Endothelial cell of umbilical vein (primary cell): ENCODE results near the gene SLC24A1. TPM values are rescaled to one million over a fixed set of nuclear protein-coding genes. Genes with fewer than 3 reads are reported as not detected.

Source experiments
- BruUV-seq: library from RNA; stranded (reverse); fragments of 400-500 nt; replicated peaks from 2 replicates; lab custom pipeline; 2021; lab: Mats Ljungman, UMichigan
- CTCF ChIA-PET: fragments of 300-600, 350-600 bp; sonication (Branson Sonifier 250); formaldehyde crosslinking; loops from one replicate; lab custom pipeline; 2021; ENCODE audit warnings: antibody characterized with exemption, inconsistent platforms; lab: Charles Lee
- POLR2A ChIA-PET: fragments of 300-600, 350-600 bp; sonication (Branson Sonifier 250); formaldehyde crosslinking; loops from one replicate; lab custom pipeline; 2021; ENCODE audit warnings: antibody characterized with exemption, inconsistent platforms; lab: Charles Lee
- DNase-seq: peaks from one replicate; pipeline ENCODE4 v3.0.0-alpha.2; 2011; ENCODE audit warnings: low read depth, low spot score
- FAIRE-seq: peaks from 2 replicates; lab custom pipeline; 2011; peaks lifted over from hg19 to GRCh38; lab: Jason Lieb, UNC
- H2AFZ ChIP-seq: 2 replicates; pipeline ENCODE4 v1.6.0; 2012; ENCODE audit warnings: low read depth, low read length, control low read depth, inconsistent platforms
- H3K27ac ChIP-seq: 2 replicates; pipeline ENCODE4 v1.5.1; 2011; ENCODE audit warnings: low read depth, mild to moderate bottlenecking, control low read depth, low read length, moderate library complexity; ENCODE audit not compliant: insufficient read depth
- H3K27me3 ChIP-seq, 2 experiments: 2 replicates each; pipeline versions ENCODE4 v1.6.0 to v1.6.1; 2011; ENCODE audit warnings: low read length in 2 of 2, mixed read lengths in 1 of 2; ENCODE audit not compliant: control insufficient read depth in 2 of 2, insufficient read depth in 2 of 2
- H3K36me3 ChIP-seq, 2 experiments: 2 replicates in 1 of 2; 3 replicates in 1 of 2; pipeline ENCODE4 v1.5.1; 2011; ENCODE audit warnings: low read length in 2 of 2, mild to moderate bottlenecking in 1 of 2, moderate library complexity in 1 of 2; ENCODE audit not compliant: control insufficient read depth in 2 of 2, insufficient read depth in 2 of 2; ENCODE audit errors: extremely low read depth in 1 of 2
- H3K4me1 ChIP-seq: 3 replicates; pipeline ENCODE4 v1.5.1; 2011; ENCODE audit warnings: mild to moderate bottlenecking, low read length; ENCODE audit not compliant: control insufficient read depth, insufficient read depth; ENCODE audit errors: extremely low read depth
- H3K4me2 ChIP-seq: 2 replicates; pipeline ENCODE4 v1.6.1; 2011; ENCODE audit warnings: low read length, control low read depth, mixed read lengths; ENCODE audit not compliant: insufficient read depth
- H3K4me3 ChIP-seq, 3 experiments: fragments of 200-600 bp in 1 of 3; sonication (generic), shearing (Covaris generic) in 1 of 3; replicated peaks in 1 of 3; 2 replicates each; pipeline ENCODE4 v1.5.1; 2011 to 2016; ENCODE audit warnings: control low read depth in 3 of 3, low read length in 3 of 3, mild to moderate bottlenecking in 2 of 3, inconsistent platforms in 1 of 3, low read depth in 1 of 3, moderate library complexity in 1 of 3; ENCODE audit not compliant: insufficient read depth in 1 of 3
- H3K79me2 ChIP-seq: 2 replicates; pipeline ENCODE4 v1.6.0; 2012; ENCODE audit warnings: low read length, inconsistent platforms; ENCODE audit not compliant: control insufficient read depth, insufficient read depth
- H3K9ac ChIP-seq: replicated peaks from 2 replicates; pipeline ENCODE3; 2011; ENCODE audit warnings: low read length, control low read depth; ENCODE audit not compliant: insufficient read depth; ENCODE audit errors: extremely low read depth
- H3K9me1 ChIP-seq: replicated peaks from 3 replicates; pipeline ENCODE4 v1.6.0; 2011; ENCODE audit warnings: mild to moderate bottlenecking, low read length; ENCODE audit not compliant: control insufficient read depth, insufficient read depth; ENCODE audit errors: extremely low read depth
- H3K9me3 ChIP-seq: replicated peaks from 2 replicates; pipeline ENCODE4 v1.5.1; 2012; ENCODE audit warnings: low read length, inconsistent platforms; ENCODE audit not compliant: control insufficient read depth, insufficient read depth
- H4K20me1 ChIP-seq: replicated peaks from 2 replicates; pipeline ENCODE3; 2011; ENCODE audit warnings: mild to moderate bottlenecking, low read length; ENCODE audit not compliant: control insufficient read depth, insufficient read depth; ENCODE audit errors: extremely low read depth
- EZH2 ChIP-seq: IDR thresholded peaks from 2 replicates; pipeline ENCODE4 v1.6.1; 2012; ENCODE audit warnings: borderline replicate concordance, low read depth, mild to moderate bottlenecking, moderate library complexity, low read length, inconsistent platforms; ENCODE audit not compliant: severe bottlenecking
- FOS ChIP-seq: IDR thresholded peaks from 2 replicates; pipeline ENCODE4 v1.6.1; 2011; ENCODE audit warnings: mild to moderate bottlenecking, low read length, moderate library complexity, borderline replicate concordance; ENCODE audit not compliant: insufficient read depth
- GATA2 ChIP-seq: IDR thresholded peaks from 2 replicates; pipeline ENCODE4 v1.7.0; 2011; ENCODE audit warnings: low read depth, mild to moderate bottlenecking, moderate library complexity, mixed read lengths, low read length; ENCODE audit not compliant: insufficient read length, insufficient read depth
- JUN ChIP-seq: IDR thresholded peaks from 2 replicates; pipeline ENCODE4 v1.6.1; 2011; ENCODE audit warnings: borderline replicate concordance, low read depth; ENCODE audit not compliant: insufficient read length, insufficient read depth
- MYC ChIP-seq: IDR thresholded peaks from one replicate; pipeline ENCODE4 v1.6.1; 2011; ENCODE audit warnings: mild to moderate bottlenecking, low read depth, low read length
- POLR2A ChIP-seq: IDR thresholded peaks from 2 replicates; pipeline ENCODE4 v1.6.1; 2012; ENCODE audit warnings: low read depth, mild to moderate bottlenecking, control low read depth, low read length
- POLR2AphosphoS5 ChIP-seq: IDR thresholded peaks from 2 replicates; pipeline ENCODE4 v1.6.1; 2012; ENCODE audit warnings: low read depth, mild to moderate bottlenecking, control low read depth, low read length, moderate library complexity; ENCODE audit not compliant: insufficient read depth
- dilution Hi-C: fragments of 300-500 bp; cut with MboI; formaldehyde crosslinking; loops from one replicate; pipeline ENCODE4 v1.15.0; 2019; ENCODE audit warnings: low sequenced_read_pairs; ENCODE audit not compliant: extremely low pct_ligation_motif_present
- intact Hi-C: fragments of 100-400 bp; cut with micrococcal nuclease; formaldehyde crosslinking; loops from one replicate; pipeline ENCODE4 v1.10.0; 2022
- polyA plus RNA-seq, 4 experiments: library from polyadenylated mRNA; depleted of rRNA in 3 of 4; stranded (reverse) in 3 of 4; unstranded in 1 of 4; fragments of >200 nt; gene quantifications; 2 replicates each; pipeline versions ENCODE4 v1.2.1 to v1.2.3, GENCODE V29; 2011 to 2012; ENCODE audit warnings: missing spikeins in 1 of 4
- total RNA-seq: library from RNA; stranded (reverse); gene quantifications from 2 replicates; pipeline ENCODE4 v1.2.3, GENCODE V29; 2021
- TF ChIP-seq, protein P1 (sequence below), 2 donors: IDR thresholded peaks; 1 replicate in 1 of 2; 2 replicates in 1 of 2; pipeline ENCODE4 v1.5.1; 2011; ENCODE audit warnings: low read length in 2 of 2, mild to moderate bottlenecking in 2 of 2, moderate library complexity in 2 of 2, control low read depth in 1 of 2, inconsistent platforms in 1 of 2, low read depth in 1 of 2; ENCODE audit not compliant: insufficient read depth in 1 of 2; ENCODE audit errors: extremely low read depth in 1 of 2
- TF ChIP-seq, protein P2 (sequence below): IDR thresholded peaks from 2 replicates; pipeline ENCODE4 v1.6.1; 2011; ENCODE audit not compliant: insufficient read depth, insufficient read length

Gene SLC24A1
- total and polyA plus RNA-seq, 2 donors (not counting 3 experiments of a cell fraction or from before 2014, with no cell fraction given) = 3.6 to 7.3 TPM

DNA sequence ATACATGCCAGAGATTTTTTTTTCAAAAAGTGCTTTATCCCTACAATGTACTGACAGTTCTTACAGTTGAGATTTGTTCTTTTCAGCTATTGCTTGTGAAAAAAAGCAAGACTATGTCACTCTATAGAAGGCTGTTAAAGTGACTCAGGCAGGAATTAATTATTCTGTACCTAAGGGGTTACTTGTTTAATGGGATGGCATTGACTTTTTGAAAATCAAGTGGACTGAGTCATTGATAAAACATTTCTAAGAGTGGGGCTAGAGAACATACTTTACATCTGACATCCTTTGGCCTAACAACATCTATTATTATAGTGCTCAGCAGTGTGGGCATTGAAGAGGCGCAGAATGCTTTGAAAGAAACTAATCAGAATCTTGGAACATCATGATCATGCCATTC is 45.1 kb upstream of the SLC24A1 start:
- dilution Hi-C loops (no loop called here), intact Hi-C loops (loop anchor here (1.0 kb wide), 1 partner anchor 59 kb away; the partner anchor contains the start of gene DPP8)
- FAIRE-seq = peak; percentile 53
- H4K20me1 ChIP-seq = no peaks in the 10 kb centered on the region
- TF ChIP-seq EZH2 (no peak), JUN (peak; percentile 43), POLR2A (no peak), MYC (no peak), POLR2AphosphoS5 (no peak), GATA2 (no peak), FOS (peak; percentile 59)
- TF ChIP-seq, protein P1, sequence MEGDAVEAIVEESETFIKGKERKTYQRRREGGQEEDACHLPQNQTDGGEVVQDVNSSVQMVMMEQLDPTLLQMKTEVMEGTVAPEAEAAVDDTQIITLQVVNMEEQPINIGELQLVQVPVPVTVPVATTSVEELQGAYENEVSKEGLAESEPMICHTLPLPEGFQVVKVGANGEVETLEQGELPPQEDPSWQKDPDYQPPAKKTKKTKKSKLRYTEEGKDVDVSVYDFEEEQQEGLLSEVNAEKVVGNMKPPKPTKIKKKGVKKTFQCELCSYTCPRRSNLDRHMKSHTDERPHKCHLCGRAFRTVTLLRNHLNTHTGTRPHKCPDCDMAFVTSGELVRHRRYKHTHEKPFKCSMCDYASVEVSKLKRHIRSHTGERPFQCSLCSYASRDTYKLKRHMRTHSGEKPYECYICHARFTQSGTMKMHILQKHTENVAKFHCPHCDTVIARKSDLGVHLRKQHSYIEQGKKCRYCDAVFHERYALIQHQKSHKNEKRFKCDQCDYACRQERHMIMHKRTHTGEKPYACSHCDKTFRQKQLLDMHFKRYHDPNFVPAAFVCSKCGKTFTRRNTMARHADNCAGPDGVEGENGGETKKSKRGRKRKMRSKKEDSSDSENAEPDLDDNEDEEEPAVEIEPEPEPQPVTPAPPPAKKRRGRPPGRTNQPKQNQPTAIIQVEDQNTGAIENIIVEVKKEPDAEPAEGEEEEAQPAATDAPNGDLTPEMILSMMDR (IDR thresholded peaks at IDR 0.05; ENCODE audit: extremely low read depth in 1 of 2, insufficient read depth in 1 of 2, low read depth in 1 of 2, low read length in 2 of 2) = no peak
- TF ChIP-seq, protein P2, sequence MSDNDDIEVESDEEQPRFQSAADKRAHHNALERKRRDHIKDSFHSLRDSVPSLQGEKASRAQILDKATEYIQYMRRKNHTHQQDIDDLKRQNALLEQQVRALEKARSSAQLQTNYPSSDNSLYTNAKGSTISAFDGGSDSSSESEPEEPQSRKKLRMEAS = no peak
- peak; percentile 70 for DNase-seq
- H3K4me1 ChIP-seq = peaks cover 29% of the 10 kb centered on the region
- no peaks in the 10 kb centered on the region for H3K9me3 ChIP-seq
- H3K9ac ChIP-seq = no peak overlapping the region
- no peak overlapping the region for H3K4me3 ChIP-seq
- CTCF ChIA-PET = interaction anchor here (1.1 to 1.6 kb wide), 2 partner anchors 19 to 60 kb away, joined by 4 to 6 read pairs; no protein-coding TSS in a partner anchor
- H3K4me2 ChIP-seq = peak overlapping the region; percentile 51
- no TSS peak for BruUV-seq
- H3K79me2 ChIP-seq = no peaks in the 10 kb centered on the region
- H3K36me3 ChIP-seq = peaks cover 5 to 12% of the 10 kb centered on the region in 2 experiments
- H3K9me1 ChIP-seq = no peaks in the 10 kb centered on the region
- H3K27ac ChIP-seq = peak overlapping the region; percentile 43
- POLR2A ChIA-PET = no interaction called here
- no peak overlapping the region for H2AFZ ChIP-seq
- H3K27me3 ChIP-seq = no peaks in the 10 kb centered on the region
